Mammary epithelial cell (primary cell): Measurements from ENCODE around the gene LRRC66.

Source experiments
- CTCF ChIP-seq, 2 donors: IDR thresholded peaks in 1 of 2; conservative IDR thresholded peaks in 1 of 2; 2 replicates each; pipeline ENCODE4 v1.5.1; 2011 to 2012; ENCODE audit warnings: inconsistent platforms in 2 of 2, low read length in 2 of 2, mild to moderate bottlenecking in 2 of 2, control low read depth in 1 of 2, low read depth in 1 of 2; ENCODE audit not compliant: insufficient read depth in 1 of 2; ENCODE audit errors: extremely low read depth in 1 of 2
- EZH2 ChIP-seq: IDR thresholded peaks from 2 replicates; pipeline ENCODE4 v1.6.1; 2012; ENCODE audit warnings: low read length, inconsistent platforms, borderline replicate concordance

- no peak for TF ChIP-seq CTCF (conservative IDR thresholded peaks at IDR 0.05 in 1 of 2, IDR thresholded peaks at IDR 0.05 in 1 of 2; ENCODE audit: extremely low read depth in 1 of 2, insufficient read depth in 1 of 2, low read depth in 1 of 2, low read length in 2 of 2)
- no peak for TF ChIP-seq EZH2
These were observed 4.8 kb downstream of the LRRC66 start for GRCh38 chr4:52015366-52015765.
